ENCODE data around the gene LRRC41.
"Not testable (repeated sequence)": the region's sequence is repeated elsewhere in the genome, so short reads cannot be mapped to it uniquely, and the experiment has no call there.

DNA sequence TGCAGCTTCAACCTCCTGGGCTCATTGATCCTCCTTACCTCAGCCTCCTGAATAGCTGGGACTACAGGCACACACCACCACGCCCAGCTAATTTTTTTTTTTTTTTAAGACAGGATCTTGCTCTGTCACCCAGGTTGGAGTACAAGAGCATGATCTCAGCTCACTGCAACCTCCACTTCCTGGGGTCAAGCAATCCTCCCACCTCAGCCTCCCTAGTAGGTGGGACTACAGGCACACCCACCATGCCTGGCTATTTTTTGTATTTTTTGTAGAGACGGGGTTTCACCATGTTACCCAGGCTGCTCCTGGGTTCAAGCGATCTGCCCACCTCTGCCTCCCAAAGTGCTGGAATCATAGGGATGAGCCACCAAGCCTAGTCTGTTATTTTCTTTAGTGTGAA, 59.6 kb downstream of the LRRC41 start:
- TF ChIP-seq, protein P1, sequence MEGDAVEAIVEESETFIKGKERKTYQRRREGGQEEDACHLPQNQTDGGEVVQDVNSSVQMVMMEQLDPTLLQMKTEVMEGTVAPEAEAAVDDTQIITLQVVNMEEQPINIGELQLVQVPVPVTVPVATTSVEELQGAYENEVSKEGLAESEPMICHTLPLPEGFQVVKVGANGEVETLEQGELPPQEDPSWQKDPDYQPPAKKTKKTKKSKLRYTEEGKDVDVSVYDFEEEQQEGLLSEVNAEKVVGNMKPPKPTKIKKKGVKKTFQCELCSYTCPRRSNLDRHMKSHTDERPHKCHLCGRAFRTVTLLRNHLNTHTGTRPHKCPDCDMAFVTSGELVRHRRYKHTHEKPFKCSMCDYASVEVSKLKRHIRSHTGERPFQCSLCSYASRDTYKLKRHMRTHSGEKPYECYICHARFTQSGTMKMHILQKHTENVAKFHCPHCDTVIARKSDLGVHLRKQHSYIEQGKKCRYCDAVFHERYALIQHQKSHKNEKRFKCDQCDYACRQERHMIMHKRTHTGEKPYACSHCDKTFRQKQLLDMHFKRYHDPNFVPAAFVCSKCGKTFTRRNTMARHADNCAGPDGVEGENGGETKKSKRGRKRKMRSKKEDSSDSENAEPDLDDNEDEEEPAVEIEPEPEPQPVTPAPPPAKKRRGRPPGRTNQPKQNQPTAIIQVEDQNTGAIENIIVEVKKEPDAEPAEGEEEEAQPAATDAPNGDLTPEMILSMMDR (conservative IDR thresholded peaks at IDR 0.05), result not testable (repeated sequence)
- not testable (repeated sequence) for TF ChIP-seq EZH2 (IDR thresholded peaks at IDR 0.05; ENCODE audit: low read depth)
